Measurements from ENCODE around the gene TSR1.

GRCh38 chr17:2362881-2363280 is 26.6 kb upstream of the TSR1 start:
- TF ChIP-seq POLR2AphosphoS5 (IDR thresholded peaks at IDR 0.05) (no peak), CTCF (IDR thresholded peaks at IDR 0.05) (no peak), EP300 (IDR thresholded peaks at IDR 0.05) (no peak), POLR2A (IDR thresholded peaks at IDR 0.05) (no peak)

Data from sigmoid colon (tissue), 4 donors.